GM21381 (cell line): Measurements from ENCODE around the gene SRC.

ENCODE experiments used
- ATAC-seq: cut with Tn5 transposase; IDR thresholded peaks from one replicate; pipeline ENCODE4 v1.9.1; 2021; ENCODE audit warnings: mild to moderate bottlenecking, moderate library complexity; ENCODE audit not compliant: unreplicated experiment

The SRC gene

GRCh38 chr20:37406010-37406998 lies 60.4 kb downstream of the SRC start:
- peak; percentile 49 for ATAC-seq

GRCh38 chr20:37407019-37407566 lies 61.2 kb downstream of the SRC start:
- ATAC-seq, result no peak

GRCh38 chr20:37407573-37408002 lies 61.6 kb downstream of the SRC start:
- no peak for ATAC-seq

GRCh38 chr20:37408302-37409193 lies 62.6 kb downstream of the SRC start:
- ATAC-seq, result no peak

- ATAC-seq, result no peak
Observed at GRCh38 chr20:37411408-37412219, 65.7 kb downstream of the SRC start.

GRCh38 chr20:37413023-37413334 lies 67.0 kb downstream of the SRC start:
- no peak for ATAC-seq

GRCh38 chr20:37413379-37413778 lies 67.4 kb downstream of the SRC start:
- no peak for ATAC-seq

- ATAC-seq, result no peak
Observed at GRCh38 chr20:37414224-37415035, 68.5 kb downstream of the SRC start.

GRCh38 chr20:37415118-37416085 lies 69.5 kb downstream of the SRC start:
- ATAC-seq, result no peak

GRCh38 chr20:37416100-37416847 lies 70.3 kb downstream of the SRC start:
- no peak for ATAC-seq

- no peak for ATAC-seq
Observed at GRCh38 chr20:37416848-37417616, 71.1 kb downstream of the SRC start.

GRCh38 chr20:37417617-37418467 lies 71.9 kb downstream of the SRC start:
- no peak for ATAC-seq

- no peak for ATAC-seq
Observed at GRCh38 chr20:37418591-37419109, 72.7 kb downstream of the SRC start.

GRCh38 chr20:37419307-37419706 lies 73.4 kb downstream of the SRC start:
- ATAC-seq, result no peak

GRCh38 chr20:37419774-37420542 lies 74.0 kb downstream of the SRC start:
- ATAC-seq, result no peak
